Measurements from ENCODE around the gene DTX3. TPM values are rescaled to one million over a fixed set of nuclear protein-coding genes. Genes with fewer than 3 reads are reported as not detected.
"Not testable (repeated sequence)": the region's sequence is repeated elsewhere in the genome, so short reads cannot be mapped to it uniquely, and the experiment has no call there.

The DTX3 gene
- total and polyA plus RNA-seq, 2 of the 13 experiments (the other 11 are each of a cell fraction or from before 2014, with no cell fraction given), result 9.0 to 27.2 TPM

DNA sequence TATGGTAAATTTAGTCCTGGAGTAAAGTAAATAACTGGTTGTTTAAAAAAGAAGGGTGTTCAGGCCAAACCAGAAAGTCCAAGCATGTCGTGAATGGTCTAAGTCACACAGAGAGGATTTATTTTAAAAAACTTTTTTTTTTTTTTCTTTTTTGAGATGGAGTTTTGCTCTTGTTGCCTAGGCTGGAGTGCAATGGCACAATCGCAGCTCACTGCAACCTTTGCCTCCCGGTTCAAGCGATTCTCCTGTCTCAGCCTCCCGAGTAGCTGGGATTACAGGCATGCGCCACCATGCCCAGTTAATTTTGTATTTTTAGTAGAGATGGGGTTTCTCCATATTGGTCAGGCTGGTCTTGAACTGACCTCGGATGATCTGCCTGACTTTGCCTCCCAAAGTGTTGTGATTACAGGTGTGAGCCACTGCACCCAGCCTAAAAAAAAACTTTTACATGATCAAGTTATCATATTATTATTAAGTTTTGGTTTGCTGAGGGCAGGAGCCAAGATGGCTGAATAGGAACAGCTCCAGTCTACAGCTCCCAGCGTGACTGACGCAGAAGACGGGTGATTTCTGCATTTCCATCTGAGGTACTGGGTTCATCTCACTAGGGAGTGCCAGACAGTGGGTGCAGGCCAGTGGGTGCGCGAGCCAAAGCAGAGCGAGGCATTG is 41.5 kb downstream of the DTX3 start:
- H3K27ac ChIP-seq (ENCODE audit: extremely low read length, insufficient read depth, low read length); H3K79me2 ChIP-seq (ENCODE audit: insufficient read depth, low read length); intact Hi-C loops (cut with micrococcal nuclease; ENCODE audit: unreplicated experiment); H2AFZ ChIP-seq (ENCODE audit: low read length); FAIRE-seq; H3K27me3 ChIP-seq (ENCODE audit: control insufficient read depth in 1 of 2, insufficient read depth in 2 of 2, low read length in 2 of 2); H3K4me1 ChIP-seq (ENCODE audit: insufficient read depth, low read length); in situ Hi-C loops (cut with HindIII; ENCODE audit: extremely low pct_ligation_motif_present, low pct_unique_long_range_greater_than_20kb); H3K9ac ChIP-seq (ENCODE audit: insufficient read depth, low read depth, low read length); DNase-seq (ENCODE audit: low spot score); H3K4me2 ChIP-seq (ENCODE audit: low read depth, low read length); H3K9me3 ChIP-seq (ENCODE audit: low read length); POLR2A ChIA-PET; BruUV-seq (replicated peaks); H3K36me3 ChIP-seq (replicated peaks in 1 of 2; ENCODE audit: control insufficient read depth in 1 of 2, insufficient read depth in 2 of 2, low read length in 2 of 2); H3K4me3 ChIP-seq (replicated peaks in 1 of 3; ENCODE audit: insufficient read depth in 1 of 3, low read depth in 2 of 3, low read length in 3 of 3); H4K20me1 ChIP-seq (ENCODE audit: insufficient read depth, low read length); CTCF ChIA-PET (ENCODE audit: low intra/inter-chr PET ratio, low total read pairs); ATAC-seq: not testable (repeated sequence)
- TF ChIP-seq, protein P1, sequence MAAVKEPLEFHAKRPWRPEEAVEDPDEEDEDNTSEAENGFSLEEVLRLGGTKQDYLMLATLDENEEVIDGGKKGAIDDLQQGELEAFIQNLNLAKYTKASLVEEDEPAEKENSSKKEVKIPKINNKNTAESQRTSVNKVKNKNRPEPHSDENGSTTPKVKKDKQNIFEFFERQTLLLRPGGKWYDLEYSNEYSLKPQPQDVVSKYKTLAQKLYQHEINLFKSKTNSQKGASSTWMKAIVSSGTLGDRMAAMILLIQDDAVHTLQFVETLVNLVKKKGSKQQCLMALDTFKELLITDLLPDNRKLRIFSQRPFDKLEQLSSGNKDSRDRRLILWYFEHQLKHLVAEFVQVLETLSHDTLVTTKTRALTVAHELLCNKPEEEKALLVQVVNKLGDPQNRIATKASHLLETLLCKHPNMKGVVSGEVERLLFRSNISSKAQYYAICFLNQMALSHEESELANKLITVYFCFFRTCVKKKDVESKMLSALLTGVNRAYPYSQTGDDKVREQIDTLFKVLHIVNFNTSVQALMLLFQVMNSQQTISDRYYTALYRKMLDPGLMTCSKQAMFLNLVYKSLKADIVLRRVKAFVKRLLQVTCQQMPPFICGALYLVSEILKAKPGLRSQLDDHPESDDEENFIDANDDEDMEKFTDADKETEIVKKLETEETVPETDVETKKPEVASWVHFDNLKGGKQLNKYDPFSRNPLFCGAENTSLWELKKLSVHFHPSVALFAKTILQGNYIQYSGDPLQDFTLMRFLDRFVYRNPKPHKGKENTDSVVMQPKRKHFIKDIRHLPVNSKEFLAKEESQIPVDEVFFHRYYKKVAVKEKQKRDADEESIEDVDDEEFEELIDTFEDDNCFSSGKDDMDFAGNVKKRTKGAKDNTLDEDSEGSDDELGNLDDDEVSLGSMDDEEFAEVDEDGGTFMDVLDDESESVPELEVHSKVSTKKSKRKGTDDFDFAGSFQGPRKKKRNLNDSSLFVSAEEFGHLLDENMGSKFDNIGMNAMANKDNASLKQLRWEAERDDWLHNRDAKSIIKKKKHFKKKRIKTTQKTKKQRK (IDR thresholded peaks at IDR 0.05; ENCODE audit: low read length), result peak; percentile 10; the same call in 1 of the 2 replicates
- peak; percentile 70; the same call in 1 of the 2 replicates for TF ChIP-seq TOPORS (CRISPR knock-in tag; IDR thresholded peaks at IDR 0.05)
- peak; percentile 95 for TF ChIP-seq ZFP36 (IDR thresholded peaks at IDR 0.05; ENCODE audit: borderline replicate concordance, low read depth, low read length, partially characterized antibody)
- TF ChIP-seq ZNF724P (CRISPR knock-in tag; IDR thresholded peaks at IDR 0.05; ENCODE audit: borderline replicate concordance), result peak; percentile 99
- WGBS (ENCODE audit: low lambda C conversion rate), result 46% methylated on average over 11 of the region's 13 CpGs

DNA sequence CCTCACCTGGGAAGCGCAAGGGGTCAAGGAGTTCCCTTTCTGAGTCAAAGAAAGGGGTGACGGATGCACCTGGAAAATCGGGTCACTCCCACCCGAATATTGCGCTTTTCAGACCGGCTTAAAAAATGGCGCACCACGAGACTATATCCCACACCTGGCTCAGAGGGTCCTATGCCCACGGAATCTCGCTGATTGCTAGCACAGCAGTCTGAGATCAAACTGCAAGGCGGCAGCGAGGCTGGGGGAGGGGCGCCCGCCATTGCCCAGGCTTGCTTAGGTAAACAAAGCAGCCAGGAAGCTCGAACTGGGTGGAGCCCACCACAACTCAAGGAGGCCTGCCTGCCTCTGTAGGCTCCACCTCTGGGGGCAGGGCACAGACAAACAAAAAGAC is 42.0 kb downstream of the DTX3 start:
- in situ Hi-C loops (cut with HindIII; ENCODE audit: extremely low pct_ligation_motif_present, low pct_unique_long_range_greater_than_20kb); intact Hi-C loops (cut with micrococcal nuclease; ENCODE audit: unreplicated experiment); CTCF ChIA-PET (ENCODE audit: low intra/inter-chr PET ratio, low total read pairs): not testable (repeated sequence)

More for the DNA sequence above, 42.0 kb downstream of the DTX3 start:
- H3K79me2 ChIP-seq (ENCODE audit: insufficient read depth, low read length); H4K20me1 ChIP-seq (ENCODE audit: insufficient read depth, low read length); H3K4me2 ChIP-seq (ENCODE audit: low read depth, low read length); H3K27ac ChIP-seq (ENCODE audit: extremely low read length, insufficient read depth, low read length); ATAC-seq; BruUV-seq (replicated peaks); POLR2A ChIA-PET; H3K9me3 ChIP-seq (ENCODE audit: low read length); DNase-seq (ENCODE audit: low spot score); H3K4me3 ChIP-seq (replicated peaks in 1 of 3; ENCODE audit: insufficient read depth in 1 of 3, low read depth in 2 of 3, low read length in 3 of 3); FAIRE-seq; H3K4me1 ChIP-seq (ENCODE audit: insufficient read depth, low read length); H3K36me3 ChIP-seq (replicated peaks in 1 of 2; ENCODE audit: control insufficient read depth in 1 of 2, insufficient read depth in 2 of 2, low read length in 2 of 2); H2AFZ ChIP-seq (ENCODE audit: low read length); H3K9ac ChIP-seq (ENCODE audit: insufficient read depth, low read depth, low read length); H3K27me3 ChIP-seq (ENCODE audit: control insufficient read depth in 1 of 2, insufficient read depth in 2 of 2, low read length in 2 of 2): not testable (repeated sequence)
- WGBS (ENCODE audit: low lambda C conversion rate), result 73% methylated on average over 6 of the region's 15 CpGs

Measured in HepG2 (cell line).